PC-9 (cell line): ENCODE measurements around the gene RAB4B. TPM values are rescaled to one million over a fixed set of nuclear protein-coding genes. Genes with fewer than 3 reads are reported as not detected.

Source experiments
- BruUV-seq: library from RNA; stranded (reverse); fragments of 400-500 nt; replicated peaks from 2 replicates; lab custom pipeline; 2021; lab: Mats Ljungman, UMichigan
- CTCF ChIA-PET: fragments of 300-600 bp; sonication (Branson Sonifier 250); formaldehyde crosslinking; loops from one replicate; lab custom pipeline; 2022; ENCODE audit warnings: antibody characterized with exemption; lab: Charles Lee
- POLR2A ChIA-PET: fragments of 300-600 bp; sonication (Branson Sonifier 250); formaldehyde crosslinking; loops from one replicate; lab custom pipeline; 2022; ENCODE audit warnings: antibody characterized with exemption; ENCODE audit not compliant: unreplicated experiment; lab: Charles Lee
- DNase-seq, 2 experiments: peaks; one replicate each; pipeline versions ENCODE4 v3.0.0 to v3.0.0-alpha.2; 2015 to 2022; ENCODE audit warnings: mixed read lengths in 1 of 2
- H2AFZ ChIP-seq: fragments of 200-600 bp; sonication (generic); 2 replicates; pipeline ENCODE4 v1.8.1; 2017; ENCODE audit warnings: antibody characterized with exemption
- H3F3A ChIP-seq: fragments of 200-600 bp; sonication (generic); 2 replicates; pipeline ENCODE4 v1.8.1; 2017; ENCODE audit warnings: antibody characterized with exemption, mild to moderate bottlenecking, low read depth; ENCODE audit not compliant: insufficient read depth
- H3K27ac ChIP-seq: fragments of 200-600 bp; sonication (generic); 2 replicates; pipeline ENCODE4 v1.6.1; 2016; ENCODE audit warnings: mixed run types
- H3K27me3 ChIP-seq: fragments of 200-600 bp; sonication (generic); 2 replicates; pipeline ENCODE4 v1.6.1; 2016; ENCODE audit warnings: low read depth, mixed run types; ENCODE audit not compliant: insufficient read depth
- H3K36me3 ChIP-seq: fragments of 200-600 bp; sonication (generic); 2 replicates; pipeline ENCODE4 v1.6.1; 2016; ENCODE audit warnings: low read depth, mixed run types
- H3K4me1 ChIP-seq: fragments of 200-600 bp; sonication (generic); replicated peaks from 2 replicates; pipeline ENCODE4 v1.6.1; 2016; ENCODE audit warnings: mixed run types; ENCODE audit not compliant: insufficient read depth
- H3K4me2 ChIP-seq: fragments of 200-600 bp; sonication (generic); 2 replicates; pipeline ENCODE4 v1.6.1; 2017; ENCODE audit warnings: mixed run types
- H3K4me3 ChIP-seq: fragments of 200-600 bp; sonication (generic); 2 replicates; pipeline ENCODE4 v1.6.1; 2016; ENCODE audit warnings: mixed run types
- H3K79me2 ChIP-seq: fragments of 200-600 bp; sonication (generic); 2 replicates; pipeline ENCODE4 v1.6.1; 2017; ENCODE audit warnings: low read depth, mixed run types
- H3K9me2 ChIP-seq: fragments of 200-600 bp; sonication (generic); 2 replicates; pipeline ENCODE4 v1.8.1; 2017; ENCODE audit warnings: mild to moderate bottlenecking; ENCODE audit not compliant: insufficient read depth
- H3K9me3 ChIP-seq: fragments of 200-600 bp; sonication (generic); 2 replicates; pipeline ENCODE4 v1.8.1; 2016; ENCODE audit warnings: low read depth; ENCODE audit not compliant: insufficient read depth
- H4K20me1 ChIP-seq: fragments of 200-600 bp; sonication (generic); 2 replicates; pipeline ENCODE4 v1.8.1; 2017; ENCODE audit not compliant: insufficient read depth
- EZH2 ChIP-seq: fragments of 200-600 bp; sonication (generic); IDR thresholded peaks from 2 replicates; pipeline ENCODE4 v1.8.0; 2017; ENCODE audit warnings: antibody characterized with exemption, low read depth
- intact Hi-C: fragments of 100-400 bp; cut with micrococcal nuclease; formaldehyde crosslinking; loops from one replicate; pipeline ENCODE4 v1.10.0; 2022; ENCODE audit not compliant: unreplicated experiment
- total RNA-seq: library from RNA; stranded (reverse); gene quantifications from 2 replicates; pipeline ENCODE4 v1.2.3, GENCODE V29; 2021
- TF ChIP-seq, protein P1 (sequence below): fragments of 200-600 bp; sonication (generic); conservative IDR thresholded peaks from 2 replicates; pipeline ENCODE4 v1.6.1; 2017; ENCODE audit warnings: mixed run types, antibody characterized with exemption, mild to moderate bottlenecking, moderate library complexity

RAB4B gene
- total RNA-seq, 1 experiment from 2014 or later, result 22.2 TPM

DNA sequence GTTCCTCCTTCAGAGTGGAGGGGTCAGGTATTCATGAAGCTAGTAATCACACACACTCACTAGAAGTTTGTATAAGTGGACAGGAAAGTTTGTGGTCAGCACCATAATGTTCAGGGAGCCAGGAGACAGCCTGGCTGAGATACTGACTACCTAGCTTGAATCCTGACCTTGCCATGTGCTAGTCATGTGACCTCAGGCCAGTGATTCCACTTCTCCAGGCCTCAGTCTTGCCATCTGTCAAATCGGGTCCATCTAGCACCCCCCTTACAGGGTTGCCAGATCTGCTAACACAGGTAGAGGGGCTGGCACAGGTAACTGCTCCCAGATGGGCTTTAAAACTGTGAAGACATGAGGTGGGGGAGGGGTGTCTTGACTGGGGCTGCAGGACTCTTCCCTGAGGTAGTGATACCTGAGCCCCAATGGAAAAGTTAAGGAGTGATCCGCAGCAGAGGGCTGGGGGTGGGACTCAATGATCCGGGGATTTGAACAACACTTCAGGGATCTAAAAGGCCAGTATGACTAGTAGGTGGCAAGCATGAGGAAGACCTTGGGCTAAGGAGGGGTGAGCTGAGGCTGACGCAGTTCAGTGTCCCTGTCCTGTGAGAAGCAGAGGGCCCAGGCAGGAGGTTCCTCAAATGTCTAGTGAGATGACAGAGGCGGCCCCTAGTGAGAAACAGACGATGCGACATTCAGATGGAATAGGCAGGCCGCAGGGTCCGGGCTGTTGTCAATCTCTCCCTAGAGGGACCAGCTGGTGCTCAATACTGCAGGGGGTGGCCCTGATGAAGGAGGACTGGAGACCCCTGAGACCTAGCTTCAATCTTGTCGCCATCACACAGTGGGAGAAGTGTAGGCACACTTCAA lies 36.3 kb upstream of the RAB4B start:
- no peak overlapping the region for H2AFZ ChIP-seq
- H3F3A ChIP-seq, result peaks cover 30% of the 10 kb centered on the region
- CTCF ChIA-PET, result no interaction called here
- no peaks in the 10 kb centered on the region for H3K9me3 ChIP-seq
- BruUV-seq, result no TSS peak
- DNase-seq, result no peak
- H4K20me1 ChIP-seq, result no peaks in the 10 kb centered on the region; the same call in 1 of the 2 replicates
- POLR2A ChIA-PET, result no interaction called here
- TF ChIP-seq, protein P1, sequence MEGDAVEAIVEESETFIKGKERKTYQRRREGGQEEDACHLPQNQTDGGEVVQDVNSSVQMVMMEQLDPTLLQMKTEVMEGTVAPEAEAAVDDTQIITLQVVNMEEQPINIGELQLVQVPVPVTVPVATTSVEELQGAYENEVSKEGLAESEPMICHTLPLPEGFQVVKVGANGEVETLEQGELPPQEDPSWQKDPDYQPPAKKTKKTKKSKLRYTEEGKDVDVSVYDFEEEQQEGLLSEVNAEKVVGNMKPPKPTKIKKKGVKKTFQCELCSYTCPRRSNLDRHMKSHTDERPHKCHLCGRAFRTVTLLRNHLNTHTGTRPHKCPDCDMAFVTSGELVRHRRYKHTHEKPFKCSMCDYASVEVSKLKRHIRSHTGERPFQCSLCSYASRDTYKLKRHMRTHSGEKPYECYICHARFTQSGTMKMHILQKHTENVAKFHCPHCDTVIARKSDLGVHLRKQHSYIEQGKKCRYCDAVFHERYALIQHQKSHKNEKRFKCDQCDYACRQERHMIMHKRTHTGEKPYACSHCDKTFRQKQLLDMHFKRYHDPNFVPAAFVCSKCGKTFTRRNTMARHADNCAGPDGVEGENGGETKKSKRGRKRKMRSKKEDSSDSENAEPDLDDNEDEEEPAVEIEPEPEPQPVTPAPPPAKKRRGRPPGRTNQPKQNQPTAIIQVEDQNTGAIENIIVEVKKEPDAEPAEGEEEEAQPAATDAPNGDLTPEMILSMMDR, result no peak
- no peak for TF ChIP-seq EZH2
- intact Hi-C loops, result no loop called here
- no peak overlapping the region for H3K27ac ChIP-seq
- 0 out of 2 replicates have a peak, but pooled peaks cover 6% of the 10 kb centered on the region for H3K4me1 ChIP-seq
- H3K36me3 ChIP-seq, result peaks cover 9% of the 10 kb centered on the region; the same call in 1 of the 2 replicates
- no peaks in the 10 kb centered on the region for H3K27me3 ChIP-seq
- H3K79me2 ChIP-seq, result no peaks in the 10 kb centered on the region
- no peaks in the 10 kb centered on the region for H3K9me2 ChIP-seq
- no peak overlapping the region for H3K4me3 ChIP-seq
- no peak overlapping the region for H3K4me2 ChIP-seq

DNA sequence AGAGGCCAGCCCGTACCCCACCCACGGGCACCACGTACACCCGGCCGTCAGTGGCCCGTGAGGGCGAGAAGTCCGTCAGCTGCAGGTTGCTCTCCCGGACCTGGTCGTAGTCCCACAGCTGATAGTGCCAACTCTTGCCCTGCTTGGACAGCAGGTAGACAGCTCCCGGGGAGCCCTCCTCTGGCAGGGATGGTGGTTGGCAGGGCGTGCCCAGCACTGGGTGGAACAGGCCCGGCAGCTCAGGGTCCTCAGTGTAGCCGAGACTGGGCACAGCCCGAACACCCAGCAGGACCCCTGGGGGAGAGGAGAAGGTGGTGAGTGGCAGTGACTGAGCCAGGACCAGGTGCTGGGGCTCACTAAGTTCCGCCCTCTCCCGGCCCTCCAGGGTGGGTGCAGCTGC lies 35.6 kb upstream of the RAB4B start:
- POLR2A ChIA-PET, result no interaction called here

DNA sequence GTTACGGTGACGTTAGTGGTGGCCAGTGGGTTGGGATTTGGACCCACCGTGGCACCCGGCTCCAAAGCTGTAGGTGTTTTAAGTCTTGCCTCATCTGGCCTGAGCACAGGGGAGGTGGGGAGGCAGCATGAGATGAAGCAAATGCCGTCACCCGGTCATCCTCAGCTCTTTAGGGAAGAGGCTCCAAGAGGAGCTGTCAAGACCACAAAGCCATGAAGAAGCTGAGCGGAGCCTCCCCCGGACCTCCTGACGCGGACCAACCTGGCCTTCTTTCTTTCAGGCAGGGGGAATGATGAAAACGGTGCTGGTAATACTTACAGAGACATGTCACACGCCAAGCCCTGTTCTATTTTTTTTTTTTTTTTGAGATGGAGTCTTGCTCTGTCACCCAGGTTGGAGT lies 35.2 kb upstream of the RAB4B start:
- no peak for DNase-seq
- H3K79me2 ChIP-seq, result no peaks in the 10 kb centered on the region
- H3K4me1 ChIP-seq, result 0 out of 2 replicates have a peak, but pooled peaks cover 6% of the 10 kb centered on the region
- H3K9me2 ChIP-seq, result no peaks in the 10 kb centered on the region
- no peaks in the 10 kb centered on the region for H3K9me3 ChIP-seq
- H3K27ac ChIP-seq, result no peak overlapping the region
- no peak overlapping the region for H3K4me2 ChIP-seq
- CTCF ChIA-PET, result no interaction called here
- POLR2A ChIA-PET, result no interaction called here
- TF ChIP-seq, protein P1, result no peak
- no peak for TF ChIP-seq EZH2
- H3K4me3 ChIP-seq, result no peak overlapping the region
- peaks cover 5% of the 10 kb centered on the region; the same call in 1 of the 2 replicates for H3K36me3 ChIP-seq
- peaks cover 33% of the 10 kb centered on the region for H3F3A ChIP-seq
- BruUV-seq, result no TSS peak
- no peak overlapping the region for H2AFZ ChIP-seq
- H3K27me3 ChIP-seq, result no peaks in the 10 kb centered on the region
- H4K20me1 ChIP-seq, result no peaks in the 10 kb centered on the region; the same call in 1 of the 2 replicates
- intact Hi-C loops, result no loop called here

More for the DNA sequence above, 35.6 kb upstream of the RAB4B start:
- no peak overlapping the region for H3K27ac ChIP-seq
- no peaks in the 10 kb centered on the region for H3K79me2 ChIP-seq
- H3K9me3 ChIP-seq, result no peaks in the 10 kb centered on the region
- no peaks in the 10 kb centered on the region for H3K9me2 ChIP-seq
- CTCF ChIA-PET, result no interaction called here
- no TSS peak for BruUV-seq
- 0 out of 2 replicates have a peak, but pooled peaks cover 6% of the 10 kb centered on the region for H3K4me1 ChIP-seq
- H3K36me3 ChIP-seq, result peaks cover 7% of the 10 kb centered on the region; the same call in 1 of the 2 replicates
- no peak overlapping the region for H2AFZ ChIP-seq
- no peaks in the 10 kb centered on the region; the same call in 1 of the 2 replicates for H4K20me1 ChIP-seq
- peaks cover 30% of the 10 kb centered on the region for H3F3A ChIP-seq
- intact Hi-C loops, result no loop called here
- H3K27me3 ChIP-seq, result no peaks in the 10 kb centered on the region
- no peak for TF ChIP-seq EZH2
- TF ChIP-seq, protein P1, result no peak
- H3K4me2 ChIP-seq, result no peak overlapping the region
- DNase-seq, result no peak
- no peak overlapping the region for H3K4me3 ChIP-seq
